HUDEP-2 (cell line): ENCODE results near the gene TBCEL.
"Not testable (repeated sequence)": the region's sequence is repeated elsewhere in the genome, so short reads cannot be mapped to it uniquely, and the experiment has no call there.

ENCODE experiments used
- DNase-seq, 76 experiments: peaks; one replicate each; lab custom pipeline; 2025; ENCODE audit not compliant: unreplicated experiment in 76 of 76; lab: John Stamatoyannopoulos, UW

The TBCEL gene

GRCh38 chr11:121024989-121025388 is 1.1 kb downstream of the TBCEL start:
- peak in 20 of 76 experiments; percentile 4 to 40 (median 11) for DNase-seq

- DNase-seq, result no peak
These were observed 5.3 kb downstream of the TBCEL start for GRCh38 chr11:121029153-121029552.

GRCh38 chr11:121029813-121030445 is 6.0 kb downstream of the TBCEL start:
- no peak for DNase-seq

- no peak for DNase-seq
These were observed 7.3 kb downstream of the TBCEL start for GRCh38 chr11:121031167-121031566.

- DNase-seq, result not testable (repeated sequence)
These were observed 7.7 kb downstream of the TBCEL start for GRCh38 chr11:121031648-121032047.

- peak in 17 of 76 experiments; percentile 5 to 55 (median 15) for DNase-seq
These were observed 8.6 kb downstream of the TBCEL start for GRCh38 chr11:121032546-121032945.

- no peak for DNase-seq
These were observed 9.7 kb downstream of the TBCEL start for GRCh38 chr11:121033635-121034034.

GRCh38 chr11:121035169-121035755 is 11.4 kb downstream of the TBCEL start:
- DNase-seq, result no peak

GRCh38 chr11:121035780-121036179 is 11.9 kb downstream of the TBCEL start:
- DNase-seq, result peak in 9 of 76 experiments; percentile 4 to 39 (median 18)

GRCh38 chr11:121037016-121037415 is 13.1 kb downstream of the TBCEL start:
- DNase-seq, result peak in 33 of 76 experiments; percentile 9 to 75 (median 35)

GRCh38 chr11:121038648-121039409 is 14.9 kb downstream of the TBCEL start:
- no peak for DNase-seq

- DNase-seq, result no peak
These were observed 16.2 kb downstream of the TBCEL start for GRCh38 chr11:121039971-121040613.

GRCh38 chr11:121040614-121041002 is 16.7 kb downstream of the TBCEL start:
- no peak for DNase-seq

GRCh38 chr11:121041072-121041471 is 17.2 kb downstream of the TBCEL start:
- no peak for DNase-seq

GRCh38 chr11:121042296-121042695 is 18.4 kb downstream of the TBCEL start:
- DNase-seq, result peak in 1 of 76 experiments; percentile 13

- DNase-seq, result no peak
These were observed 24.0 kb downstream of the TBCEL start for GRCh38 chr11:121047926-121048325.

GRCh38 chr11:121048464-121049233 is 24.7 kb downstream of the TBCEL start:
- no peak for DNase-seq

GRCh38 chr11:121053244-121053643 is 29.3 kb downstream of the TBCEL start:
- no peak for DNase-seq

- DNase-seq, result no peak
These were observed 30.4 kb downstream of the TBCEL start for GRCh38 chr11:121054266-121054665.

- no peak for DNase-seq
These were observed 31.2 kb downstream of the TBCEL start for GRCh38 chr11:121055076-121055475.
